Vagina (tissue), 2 donors: Measurements from ENCODE around the gene MED8.

ENCODE experiments used
- POLR2A ChIP-seq, 2 donors: fragments of 450-650 bp; IDR thresholded peaks; one replicate each; pipeline ENCODE4 v1.6.1; 2017; ENCODE audit warnings: antibody characterized with exemption in 2 of 2, mild to moderate bottlenecking in 2 of 2, moderate library complexity in 2 of 2
- TF ChIP-seq, protein P1 (sequence below), 3 experiments: fragments of 450-650 bp in 2 of 3; fragments of 200-600 bp in 1 of 3; sonication (generic) in 1 of 3; IDR thresholded peaks; one replicate each; pipeline ENCODE4 v1.5.1; 2017 to 2019; ENCODE audit warnings: antibody characterized with exemption in 3 of 3, mild to moderate bottlenecking in 2 of 3, moderate library complexity in 2 of 3

DNA sequence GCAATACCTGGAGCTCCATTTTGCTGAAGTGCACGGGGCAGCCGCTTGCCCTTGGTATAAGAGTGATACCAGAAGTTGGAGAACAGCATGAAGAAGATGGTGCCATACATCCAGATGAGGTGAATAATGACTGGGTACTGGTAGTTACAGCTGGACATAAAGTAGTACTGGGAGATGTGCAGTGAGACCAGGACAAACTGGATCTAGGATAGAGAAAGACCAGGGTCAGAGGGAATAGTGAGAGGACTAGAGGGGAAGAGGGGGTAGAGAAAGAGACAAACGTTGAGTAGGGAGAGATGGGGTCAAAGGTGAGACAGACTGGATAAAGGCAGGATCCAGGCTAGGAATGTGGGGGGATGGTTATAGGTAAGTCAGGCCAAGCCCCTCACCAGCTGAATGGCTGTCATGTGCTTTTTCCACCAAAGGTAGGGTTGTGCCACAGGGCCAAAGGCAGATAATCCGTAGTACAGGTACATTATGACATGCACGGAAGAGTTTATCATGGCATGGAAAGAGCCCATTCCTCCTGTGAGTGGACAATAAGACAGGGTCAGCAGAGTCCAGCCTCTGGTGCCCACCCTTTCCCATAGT, 25.6 kb downstream of the MED8 start:
- TF ChIP-seq, protein P1, sequence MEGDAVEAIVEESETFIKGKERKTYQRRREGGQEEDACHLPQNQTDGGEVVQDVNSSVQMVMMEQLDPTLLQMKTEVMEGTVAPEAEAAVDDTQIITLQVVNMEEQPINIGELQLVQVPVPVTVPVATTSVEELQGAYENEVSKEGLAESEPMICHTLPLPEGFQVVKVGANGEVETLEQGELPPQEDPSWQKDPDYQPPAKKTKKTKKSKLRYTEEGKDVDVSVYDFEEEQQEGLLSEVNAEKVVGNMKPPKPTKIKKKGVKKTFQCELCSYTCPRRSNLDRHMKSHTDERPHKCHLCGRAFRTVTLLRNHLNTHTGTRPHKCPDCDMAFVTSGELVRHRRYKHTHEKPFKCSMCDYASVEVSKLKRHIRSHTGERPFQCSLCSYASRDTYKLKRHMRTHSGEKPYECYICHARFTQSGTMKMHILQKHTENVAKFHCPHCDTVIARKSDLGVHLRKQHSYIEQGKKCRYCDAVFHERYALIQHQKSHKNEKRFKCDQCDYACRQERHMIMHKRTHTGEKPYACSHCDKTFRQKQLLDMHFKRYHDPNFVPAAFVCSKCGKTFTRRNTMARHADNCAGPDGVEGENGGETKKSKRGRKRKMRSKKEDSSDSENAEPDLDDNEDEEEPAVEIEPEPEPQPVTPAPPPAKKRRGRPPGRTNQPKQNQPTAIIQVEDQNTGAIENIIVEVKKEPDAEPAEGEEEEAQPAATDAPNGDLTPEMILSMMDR (IDR thresholded peaks at IDR 0.05) = no peak
- TF ChIP-seq POLR2A (IDR thresholded peaks at IDR 0.05) = no peak
